ENCODE data around the gene TUBGCP6.
"Not testable (repeated sequence)": the region's sequence is repeated elsewhere in the genome, so short reads cannot be mapped to it uniquely, and the experiment has no call there.

TUBGCP6 gene

GRCh38 chr22:50278461-50278860 lies 33.6 kb upstream of the TUBGCP6 start:
- no peak for DNase-seq

GRCh38 chr22:50277761-50278160 lies 32.9 kb upstream of the TUBGCP6 start:
- DNase-seq = no peak

- DNase-seq = peak; percentile 62
These were observed 31.3 kb upstream of the TUBGCP6 start for GRCh38 chr22:50276143-50276542.

- DNase-seq = no peak
These were observed 30.6 kb upstream of the TUBGCP6 start for GRCh38 chr22:50275181-50276055.

- DNase-seq = no peak
These were observed 29.9 kb upstream of the TUBGCP6 start for GRCh38 chr22:50274771-50275170.

- DNase-seq = peak; percentile 62
These were observed 29.5 kb upstream of the TUBGCP6 start for GRCh38 chr22:50274311-50274710.

- not testable (repeated sequence) for DNase-seq
These were observed 29.0 kb upstream of the TUBGCP6 start for GRCh38 chr22:50273781-50274180.

GRCh38 chr22:50273352-50273751 lies 28.5 kb upstream of the TUBGCP6 start:
- DNase-seq = not testable (repeated sequence)

- DNase-seq = no peak
These were observed 27.4 kb upstream of the TUBGCP6 start for GRCh38 chr22:50272044-50272802.

- DNase-seq = peak; percentile 77
These were observed 26.7 kb upstream of the TUBGCP6 start for GRCh38 chr22:50271519-50271970.

- peak; percentile 73 for DNase-seq
These were observed 26.0 kb upstream of the TUBGCP6 start for GRCh38 chr22:50270666-50271394.

GRCh38 chr22:50269970-50270665 lies 25.3 kb upstream of the TUBGCP6 start, which contains the start of gene MAPK11:
Gene MAPK11 (minus strand): TSS chr22:50270380. CDS start chr22:50270292, 88 bp downstream.
- peak; percentile 81 for DNase-seq

- DNase-seq = no peak
These were observed 24.7 kb upstream of the TUBGCP6 start for GRCh38 chr22:50269573-50269969.

GRCh38 chr22:50268655-50269113 lies 23.9 kb upstream of the TUBGCP6 start:
- no peak for DNase-seq

- peak; percentile 69 for DNase-seq
These were observed 23.0 kb upstream of the TUBGCP6 start for GRCh38 chr22:50267591-50268390.

- DNase-seq = no peak
These were observed 22.2 kb upstream of the TUBGCP6 start for GRCh38 chr22:50266994-50267393.

- no peak for DNase-seq
These were observed 20.3 kb upstream of the TUBGCP6 start for GRCh38 chr22:50264946-50265669.

- DNase-seq = no peak
These were observed 19.4 kb upstream of the TUBGCP6 start for GRCh38 chr22:50264104-50264745.

GRCh38 chr22:50262973-50263617 lies 18.3 kb upstream of the TUBGCP6 start:
- DNase-seq = no peak

All from stimulated activated CD4-positive, alpha-beta T cell treated with anti-CD3 and anti-CD28 coated beads, Interleukin-15, amount 100 ng/mL, for 24 hours (primary cell).